ENCODE results near the gene ZNF839. TPM values are rescaled to one million over a fixed set of nuclear protein-coding genes. Genes with fewer than 3 reads are reported as not detected.

ZNF839 gene
- total RNA-seq, 1 donor from 2014 or later = 10.1 TPM

DNA sequence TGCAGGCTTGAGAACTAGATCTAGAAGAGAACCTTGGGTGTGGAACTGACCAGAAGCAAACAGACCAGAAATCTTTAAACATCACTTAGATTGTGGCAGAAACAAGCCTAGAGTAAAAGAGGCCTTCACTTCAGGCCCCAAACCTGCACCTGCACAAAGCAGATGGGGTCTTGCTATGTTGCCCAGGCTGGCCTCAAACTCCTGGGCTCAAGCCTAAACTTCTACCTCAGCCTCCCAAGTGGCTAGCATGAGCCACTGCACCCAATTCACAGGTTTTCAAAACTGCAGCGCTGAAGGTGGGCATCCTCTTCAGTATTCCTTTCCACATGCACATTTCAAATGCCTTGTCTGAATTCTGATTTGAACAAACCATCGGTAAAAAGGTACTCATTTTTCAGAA lies 34.4 kb upstream of the ZNF839 start:
- no peak for DNase-seq
- ATAC-seq = no peak
- Histone ChIP-seq H3K27me3 (no peaks in the 10 kb centered on the region), H3K4me1 (no peaks in the 10 kb centered on the region), H3K27ac (no peak overlapping the region), H3K4me3 (no peak overlapping the region), H3K36me3 (no peaks in the 10 kb centered on the region), H3K9me3 (no peaks in the 10 kb centered on the region)
- TF ChIP-seq, protein P1, sequence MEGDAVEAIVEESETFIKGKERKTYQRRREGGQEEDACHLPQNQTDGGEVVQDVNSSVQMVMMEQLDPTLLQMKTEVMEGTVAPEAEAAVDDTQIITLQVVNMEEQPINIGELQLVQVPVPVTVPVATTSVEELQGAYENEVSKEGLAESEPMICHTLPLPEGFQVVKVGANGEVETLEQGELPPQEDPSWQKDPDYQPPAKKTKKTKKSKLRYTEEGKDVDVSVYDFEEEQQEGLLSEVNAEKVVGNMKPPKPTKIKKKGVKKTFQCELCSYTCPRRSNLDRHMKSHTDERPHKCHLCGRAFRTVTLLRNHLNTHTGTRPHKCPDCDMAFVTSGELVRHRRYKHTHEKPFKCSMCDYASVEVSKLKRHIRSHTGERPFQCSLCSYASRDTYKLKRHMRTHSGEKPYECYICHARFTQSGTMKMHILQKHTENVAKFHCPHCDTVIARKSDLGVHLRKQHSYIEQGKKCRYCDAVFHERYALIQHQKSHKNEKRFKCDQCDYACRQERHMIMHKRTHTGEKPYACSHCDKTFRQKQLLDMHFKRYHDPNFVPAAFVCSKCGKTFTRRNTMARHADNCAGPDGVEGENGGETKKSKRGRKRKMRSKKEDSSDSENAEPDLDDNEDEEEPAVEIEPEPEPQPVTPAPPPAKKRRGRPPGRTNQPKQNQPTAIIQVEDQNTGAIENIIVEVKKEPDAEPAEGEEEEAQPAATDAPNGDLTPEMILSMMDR (IDR thresholded peaks at IDR 0.05) = no peak
- intact Hi-C loops (cut with DNase I) = no loop called here

- H3K9me3 ChIP-seq = no peaks in the 10 kb centered on the region
- ATAC-seq (no peak), DNase-seq (no peak)
- no peaks in the 10 kb centered on the region for H3K36me3 ChIP-seq
- H3K27me3 ChIP-seq = no peaks in the 10 kb centered on the region
- no peak overlapping the region for H3K4me3 ChIP-seq
- no peak overlapping the region for H3K27ac ChIP-seq
- TF ChIP-seq, protein P1 (IDR thresholded peaks at IDR 0.05) = no peak
- no peaks in the 10 kb centered on the region for H3K4me1 ChIP-seq
- intact Hi-C loops (cut with DNase I) = no loop called here
Measured at GRCh38 chr14:102288139-102288538, 31.4 kb upstream of the ZNF839 start.

GRCh38 chr14:102292441-102292840 lies 27.1 kb upstream of the ZNF839 start:
- Histone ChIP-seq H3K27ac (no peak overlapping the region), H3K4me3 (no peak overlapping the region), H3K9me3 (no peaks in the 10 kb centered on the region), H3K27me3 (no peaks in the 10 kb centered on the region), H3K4me1 (no peaks in the 10 kb centered on the region), H3K36me3 (no peaks in the 10 kb centered on the region)
- ATAC-seq (no peak), DNase-seq (no peak)
- TF ChIP-seq, protein P1 (IDR thresholded peaks at IDR 0.05) = no peak
- intact Hi-C loops (cut with DNase I) = no loop called here

- TF ChIP-seq, protein P1 (IDR thresholded peaks at IDR 0.05) = no peak
- H3K4me1 ChIP-seq = no peaks in the 10 kb centered on the region
- no peaks in the 10 kb centered on the region for H3K9me3 ChIP-seq
- DNase-seq (no peak), ATAC-seq (no peak)
- H3K27me3 ChIP-seq = no peaks in the 10 kb centered on the region
- no peak overlapping the region for H3K27ac ChIP-seq
- H3K4me3 ChIP-seq = no peak overlapping the region
- intact Hi-C loops (cut with DNase I) = no loop called here
- no peaks in the 10 kb centered on the region for H3K36me3 ChIP-seq
Measured at GRCh38 chr14:102293781-102294180, 25.8 kb upstream of the ZNF839 start.

GRCh38 chr14:102295270-102295669 lies 24.3 kb upstream of the ZNF839 start:
- no peak overlapping the region for H3K4me3 ChIP-seq
- no peaks in the 10 kb centered on the region for H3K4me1 ChIP-seq
- ATAC-seq = no peak
- no peak for DNase-seq
- H3K27ac ChIP-seq = no peak overlapping the region
- TF ChIP-seq, protein P1 (IDR thresholded peaks at IDR 0.05) = no peak
- H3K27me3 ChIP-seq = no peaks in the 10 kb centered on the region
- H3K9me3 ChIP-seq = no peaks in the 10 kb centered on the region
- no peaks in the 10 kb centered on the region for H3K36me3 ChIP-seq
- intact Hi-C loops (cut with DNase I) = no loop called here
